GM10266 (cell line): Measurements from ENCODE around the gene COL4A1.

ENCODE experiments used
- DNase-seq: peaks from one replicate; pipeline ENCODE4 v3.0.0; 2012; ENCODE audit errors: extremely low spot score
- CTCF ChIP-seq: IDR thresholded peaks from 2 replicates; pipeline ENCODE4 v1.5.1; 2012; ENCODE audit warnings: mild to moderate bottlenecking, low read depth; ENCODE audit not compliant: control insufficient read depth, insufficient read depth; ENCODE audit errors: missing control alignments

Gene COL4A1

DNA sequence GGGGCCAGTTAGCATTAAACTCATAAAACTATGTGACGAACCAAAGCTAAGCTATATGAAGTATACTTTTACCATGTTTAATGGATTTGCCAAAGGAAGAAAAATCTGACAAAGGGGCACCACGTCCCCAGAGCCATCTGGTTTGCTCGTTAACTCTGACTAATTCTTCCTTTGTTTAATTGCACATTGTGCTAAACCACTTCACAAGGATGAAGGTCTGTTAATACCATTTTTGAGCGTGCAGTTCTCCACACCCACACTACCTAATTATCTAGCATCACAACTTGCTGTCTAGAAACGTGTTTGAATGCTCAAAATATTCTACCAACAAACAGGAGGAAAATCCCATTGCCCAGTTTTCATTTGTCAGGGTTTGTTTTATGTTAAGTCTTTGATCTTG lies 74.8 kb downstream of the COL4A1 start:
- no peak for TF ChIP-seq CTCF
- DNase-seq = no peak

GRCh38 chr13:110231348-110232047 lies 75.5 kb downstream of the COL4A1 start:
- no peak for TF ChIP-seq CTCF

DNA sequence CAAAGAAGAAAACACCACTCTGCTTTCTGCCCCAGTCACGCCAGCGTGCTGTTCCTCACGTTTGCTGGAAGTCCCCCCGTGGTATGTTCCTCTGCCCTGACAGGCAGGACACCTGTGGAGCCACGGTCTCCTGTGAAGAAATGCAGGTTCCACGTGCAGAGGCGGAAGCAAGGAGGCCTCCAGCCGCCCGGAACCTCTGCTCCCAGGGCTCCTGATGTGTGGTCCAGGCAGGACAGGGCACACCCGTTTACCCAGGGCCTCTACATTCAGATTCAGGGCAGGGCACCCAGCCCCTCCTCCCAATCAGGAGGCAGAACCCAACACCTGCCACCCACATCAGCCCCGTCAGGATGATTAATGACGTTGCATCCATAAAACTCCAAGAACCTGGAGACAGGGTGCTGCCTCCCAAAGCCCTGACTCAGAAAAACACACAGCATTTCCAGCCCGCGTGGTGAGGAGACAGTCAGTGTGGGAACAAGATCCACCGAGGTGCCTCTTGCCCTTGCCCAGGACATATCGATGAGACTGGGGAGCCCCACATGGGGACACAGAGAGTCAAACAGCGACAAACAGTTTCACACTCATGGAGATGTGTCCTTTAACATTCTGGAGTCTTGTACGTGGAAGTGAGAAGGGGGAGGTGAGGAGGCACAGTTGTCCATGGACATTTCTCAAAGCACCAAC lies 76.2 kb downstream of the COL4A1 start:
- DNase-seq = no peak
- no peak for TF ChIP-seq CTCF

More at GRCh38 chr13:110231348-110232047, 75.5 kb downstream of the COL4A1 start:
- DNase-seq = no peak

- TF ChIP-seq CTCF = no peak
- DNase-seq = no peak
Measured at GRCh38 chr13:110229905-110230563, 76.9 kb downstream of the COL4A1 start.

- TF ChIP-seq CTCF = no peak
- no peak for DNase-seq
Measured at GRCh38 chr13:110228936-110229904, 77.7 kb downstream of the COL4A1 start.

DNA sequence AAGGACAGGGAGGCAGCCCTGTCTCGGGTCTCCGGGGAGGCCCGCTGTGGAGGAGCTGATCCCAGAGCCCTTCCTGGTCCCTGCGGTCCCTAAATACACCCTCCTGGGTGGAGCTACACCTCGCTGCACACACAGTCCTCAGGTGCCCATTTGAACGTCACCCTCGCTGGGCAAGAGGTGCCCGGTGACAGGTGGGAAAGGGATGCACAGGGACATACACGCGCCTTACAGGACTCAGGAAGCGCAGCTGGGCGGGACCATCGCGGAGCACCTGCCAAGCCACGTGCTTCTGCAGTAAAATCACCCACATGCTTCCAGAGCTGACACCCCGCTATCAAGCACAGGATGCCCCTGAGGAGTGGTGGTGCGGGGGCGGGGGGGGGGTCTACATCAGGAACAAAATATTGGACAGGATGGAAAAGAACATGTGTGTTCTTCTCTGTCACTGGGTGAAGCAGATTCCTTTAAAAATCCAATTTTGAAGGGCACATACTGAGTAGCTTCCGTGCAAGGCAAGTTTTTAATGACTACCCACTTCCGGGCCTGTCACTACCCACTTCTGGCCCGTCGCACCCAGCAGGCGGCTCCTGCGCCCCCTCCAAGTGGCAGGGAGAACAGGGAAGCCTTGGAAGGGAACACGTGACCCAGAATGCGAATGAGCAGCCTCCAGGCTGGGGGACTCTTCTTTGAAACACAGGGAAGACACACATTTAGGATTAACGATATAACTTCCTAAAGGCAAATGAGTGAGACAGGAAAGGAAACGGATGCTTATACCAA lies 78.9 kb downstream of the COL4A1 start:
- no peak for TF ChIP-seq CTCF
- DNase-seq = no peak
